Ishikawa (cell line): ENCODE measurements around the gene SVBP.

Experiments used
- EGR1 ChIP-seq: IDR thresholded peaks from 2 replicates; pipeline ENCODE4 v1.6.1; 2012
- EP300 ChIP-seq: IDR thresholded peaks from 2 replicates; pipeline ENCODE4 v1.6.1; 2012; ENCODE audit warnings: borderline replicate concordance
- FOXM1 ChIP-seq: IDR thresholded peaks from 2 replicates; pipeline ENCODE4 v1.6.1; 2012; ENCODE audit warnings: low read depth, borderline replicate concordance
- MAX ChIP-seq: IDR thresholded peaks from 2 replicates; pipeline ENCODE4 v1.6.1; 2012
- RAD21 ChIP-seq: IDR thresholded peaks from 2 replicates; pipeline ENCODE4 v1.6.1; 2012; ENCODE audit warnings: low read depth

- no peak for TF ChIP-seq MAX
- no peak for TF ChIP-seq EP300
- TF ChIP-seq RAD21: no peak
- no peak for TF ChIP-seq EGR1
- TF ChIP-seq FOXM1: no peak
Observed at GRCh38 chr1:42797414-42797813, 19.8 kb downstream of the SVBP start.
